Measurements from ENCODE around the gene GYPC. TPM values are rescaled to one million over a fixed set of nuclear protein-coding genes. Genes with fewer than 3 reads are reported as not detected.

GYPC gene
- total and polyA plus RNA-seq, 4 donors, result 61.4 to 170 (median 113) TPM

DNA sequence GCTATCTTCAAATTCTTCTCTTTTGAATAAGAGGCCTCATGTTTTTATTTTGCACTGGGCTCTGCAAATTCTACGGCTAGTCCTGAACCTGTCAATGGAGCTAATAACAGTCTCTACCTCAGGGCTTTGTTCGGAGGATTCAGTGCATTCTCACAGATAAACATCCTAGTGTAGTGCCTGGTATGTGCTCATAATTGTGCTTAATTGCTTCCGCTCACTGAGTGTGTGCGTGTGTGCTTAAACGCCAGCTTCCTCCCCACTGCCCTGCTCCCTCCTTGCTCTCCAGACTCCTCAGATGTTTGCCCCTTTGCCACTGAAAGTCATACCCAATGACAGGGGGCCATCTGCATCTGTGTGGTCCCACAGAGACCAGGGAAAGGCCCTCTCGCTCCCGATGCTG, 6.7 kb downstream of the GYPC start:
- DNase-seq, result peak in 1 of 3 donors; percentile 40
- TF ChIP-seq, protein P1, sequence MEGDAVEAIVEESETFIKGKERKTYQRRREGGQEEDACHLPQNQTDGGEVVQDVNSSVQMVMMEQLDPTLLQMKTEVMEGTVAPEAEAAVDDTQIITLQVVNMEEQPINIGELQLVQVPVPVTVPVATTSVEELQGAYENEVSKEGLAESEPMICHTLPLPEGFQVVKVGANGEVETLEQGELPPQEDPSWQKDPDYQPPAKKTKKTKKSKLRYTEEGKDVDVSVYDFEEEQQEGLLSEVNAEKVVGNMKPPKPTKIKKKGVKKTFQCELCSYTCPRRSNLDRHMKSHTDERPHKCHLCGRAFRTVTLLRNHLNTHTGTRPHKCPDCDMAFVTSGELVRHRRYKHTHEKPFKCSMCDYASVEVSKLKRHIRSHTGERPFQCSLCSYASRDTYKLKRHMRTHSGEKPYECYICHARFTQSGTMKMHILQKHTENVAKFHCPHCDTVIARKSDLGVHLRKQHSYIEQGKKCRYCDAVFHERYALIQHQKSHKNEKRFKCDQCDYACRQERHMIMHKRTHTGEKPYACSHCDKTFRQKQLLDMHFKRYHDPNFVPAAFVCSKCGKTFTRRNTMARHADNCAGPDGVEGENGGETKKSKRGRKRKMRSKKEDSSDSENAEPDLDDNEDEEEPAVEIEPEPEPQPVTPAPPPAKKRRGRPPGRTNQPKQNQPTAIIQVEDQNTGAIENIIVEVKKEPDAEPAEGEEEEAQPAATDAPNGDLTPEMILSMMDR (IDR thresholded peaks at IDR 0.05; ENCODE audit: control extremely low read depth, extremely low read depth), result no peak
- H3K27ac ChIP-seq (ENCODE audit: low read depth in 1 of 2, low read length in 1 of 2), result peak overlapping the region; percentile 7 to 33
- no peak for ATAC-seq (ENCODE audit: insufficient read depth, low FRiP score)
- H3K9ac ChIP-seq (ENCODE audit: insufficient read depth in 1 of 2, low read length in 2 of 2), result no peak overlapping the region
- H3K9me3 ChIP-seq (ENCODE audit: control insufficient read depth in 4 of 4, insufficient read depth in 3 of 4, low read length in 3 of 4), result no peaks in the 10 kb centered on the region
- H3K4me3 ChIP-seq, result no peak overlapping the region
- peaks cover 0 to 13% (median 5%) of the 10 kb centered on the region in 4 donors for H3K36me3 ChIP-seq (ENCODE audit: control insufficient read depth in 4 of 4, insufficient read depth in 4 of 4, low read length in 4 of 4)
- H3K4me1 ChIP-seq (ENCODE audit: control insufficient read depth in 5 of 5, insufficient read depth in 5 of 5, low read length in 5 of 5), result peaks cover 6 to 52% (median 14%) of the 10 kb centered on the region in 5 donors
- H3K27me3 ChIP-seq (ENCODE audit: control insufficient read depth in 3 of 3, insufficient read depth in 3 of 3, low read length in 2 of 3), result no peaks in the 10 kb centered on the region
- 37 to 51% methylated on average over 7 of the region's 7 CpGs for WGBS, 2 donors

DNA sequence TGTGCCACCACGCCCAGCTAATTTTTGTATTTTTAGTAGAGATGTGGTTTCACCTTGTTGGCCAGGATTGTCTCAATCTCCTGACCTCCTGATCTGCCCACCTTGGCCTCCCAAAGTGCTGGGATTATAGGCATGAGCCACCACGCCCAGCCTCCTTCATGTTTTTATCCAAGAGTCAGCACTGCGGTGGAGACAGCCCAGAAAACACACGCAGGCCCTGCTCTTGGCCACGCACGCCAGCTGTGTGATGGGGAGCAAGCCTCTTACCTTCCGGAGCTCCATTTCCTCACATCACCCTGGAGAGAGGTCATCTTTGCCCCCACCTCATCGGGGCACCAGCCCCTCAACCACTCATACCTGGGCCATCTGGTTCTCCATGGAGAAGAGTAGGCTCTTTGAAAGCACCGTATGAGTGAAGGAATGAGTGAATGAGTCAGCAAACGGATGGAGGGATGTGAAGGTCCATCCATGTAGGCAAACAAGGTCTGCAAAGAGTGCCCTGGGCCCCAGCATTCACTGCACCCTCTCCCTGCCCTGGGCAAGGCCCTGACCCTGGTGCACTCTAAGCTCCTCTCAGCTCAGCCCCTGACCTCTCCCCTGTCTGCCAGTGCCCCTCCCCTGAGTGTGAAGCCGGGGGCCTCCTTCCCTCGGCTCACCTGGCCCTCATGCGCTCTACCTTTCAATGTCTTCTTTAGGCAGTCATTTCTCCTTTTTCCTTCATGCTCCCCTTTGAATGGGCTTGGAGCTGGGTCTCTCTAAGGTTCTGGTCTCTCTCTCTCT, 7.4 kb downstream of the GYPC start:
- H3K27ac ChIP-seq (ENCODE audit: low read depth in 1 of 2, low read length in 1 of 2), result peak overlapping the region in 1 of 2 donors; percentile 8

DNA sequence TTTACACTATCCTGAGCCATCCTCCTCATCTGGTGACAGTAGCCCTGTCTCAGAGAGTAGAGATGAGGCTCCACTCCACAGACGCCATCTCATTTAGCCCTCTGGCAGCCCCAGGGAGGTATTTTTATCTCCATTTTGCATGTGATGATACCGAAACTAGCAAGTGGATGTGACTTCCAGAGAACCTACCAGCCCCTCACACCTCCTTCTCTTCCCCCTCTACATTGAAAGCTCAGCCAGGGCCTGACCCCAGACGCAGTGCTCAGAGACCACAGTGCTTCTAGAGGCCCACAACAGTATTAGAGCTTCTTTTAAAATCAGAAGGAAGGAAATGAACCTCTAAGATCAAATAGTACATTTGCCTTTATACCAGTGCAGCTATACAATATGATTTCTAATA, 8.3 kb downstream of the GYPC start:
- WGBS, 2 donors, result 49 to 62% methylated on average over 3 of the region's 3 CpGs
- H3K9me3 ChIP-seq (ENCODE audit: control insufficient read depth in 4 of 4, insufficient read depth in 3 of 4, low read length in 3 of 4), result no peaks in the 10 kb centered on the region
- H3K27me3 ChIP-seq (ENCODE audit: control insufficient read depth in 3 of 3, insufficient read depth in 3 of 3, low read length in 2 of 3), result no peaks in the 10 kb centered on the region
- H3K36me3 ChIP-seq (ENCODE audit: control insufficient read depth in 4 of 4, insufficient read depth in 4 of 4, low read length in 4 of 4), result peaks cover 0 to 13% (median 5%) of the 10 kb centered on the region in 4 donors
- no peak overlapping the region for H3K9ac ChIP-seq (ENCODE audit: insufficient read depth in 1 of 2, low read length in 2 of 2)
- DNase-seq, result no peak
- peaks cover 1 to 42% (median 10%) of the 10 kb centered on the region in 5 donors for H3K4me1 ChIP-seq (ENCODE audit: control insufficient read depth in 5 of 5, insufficient read depth in 5 of 5, low read length in 5 of 5)
- TF ChIP-seq, protein P1 (IDR thresholded peaks at IDR 0.05; ENCODE audit: control extremely low read depth, extremely low read depth), result no peak
- no peak for ATAC-seq (ENCODE audit: insufficient read depth, low FRiP score)
- no peak overlapping the region for H3K4me3 ChIP-seq
- H3K27ac ChIP-seq (ENCODE audit: low read depth in 1 of 2, low read length in 1 of 2), result no peak overlapping the region

More for the DNA sequence above, 7.4 kb downstream of the GYPC start:
- Histone ChIP-seq H3K36me3 (ENCODE audit: control insufficient read depth in 4 of 4, insufficient read depth in 4 of 4, low read length in 4 of 4) (peaks cover 0 to 13% (median 5%) of the 10 kb centered on the region in 4 donors), H3K9me3 (ENCODE audit: control insufficient read depth in 4 of 4, insufficient read depth in 3 of 4, low read length in 3 of 4) (no peaks in the 10 kb centered on the region), H3K27me3 (ENCODE audit: control insufficient read depth in 3 of 3, insufficient read depth in 3 of 3, low read length in 2 of 3) (no peaks in the 10 kb centered on the region), H3K4me1 (ENCODE audit: control insufficient read depth in 5 of 5, insufficient read depth in 5 of 5, low read length in 5 of 5) (peaks cover 6 to 44% (median 12%) of the 10 kb centered on the region in 5 donors), H3K9ac (ENCODE audit: insufficient read depth in 1 of 2, low read length in 2 of 2) (no peak overlapping the region), H3K4me3 (no peak overlapping the region)
- WGBS, 2 donors, result 85 to 89% methylated on average over 13 of the region's 13 CpGs
- TF ChIP-seq, protein P1 (IDR thresholded peaks at IDR 0.05; ENCODE audit: control extremely low read depth, extremely low read depth), result no peak
- ATAC-seq (ENCODE audit: insufficient read depth, low FRiP score) (no peak), DNase-seq (no peak)
